Muscle of back (tissue), 11 donors: ENCODE results near the gene THAP12. TPM values are rescaled to one million over a fixed set of nuclear protein-coding genes. Genes with fewer than 3 reads are reported as not detected.
"Not testable (repeated sequence)": the region's sequence is repeated elsewhere in the genome, so short reads cannot be mapped to it uniquely, and the experiment has no call there.

Source experiments
- DNase-seq, 3 donors: peaks; one replicate each; pipeline versions ENCODE4 v3.0.0 to v3.0.0-alpha.2; 2013
- polyA plus RNA-seq, 10 donors: library from polyadenylated mRNA; unstranded; fragments of 120-200 nt; gene quantifications; one replicate each; pipeline ENCODE4 v1.2.1, GENCODE V29; 2013; ENCODE audit not compliant: insufficient read length in 10 of 10

THAP12 gene
- polyA plus RNA-seq, 10 donors: 51.1 to 71.5 (median 63.4) TPM

DNA sequence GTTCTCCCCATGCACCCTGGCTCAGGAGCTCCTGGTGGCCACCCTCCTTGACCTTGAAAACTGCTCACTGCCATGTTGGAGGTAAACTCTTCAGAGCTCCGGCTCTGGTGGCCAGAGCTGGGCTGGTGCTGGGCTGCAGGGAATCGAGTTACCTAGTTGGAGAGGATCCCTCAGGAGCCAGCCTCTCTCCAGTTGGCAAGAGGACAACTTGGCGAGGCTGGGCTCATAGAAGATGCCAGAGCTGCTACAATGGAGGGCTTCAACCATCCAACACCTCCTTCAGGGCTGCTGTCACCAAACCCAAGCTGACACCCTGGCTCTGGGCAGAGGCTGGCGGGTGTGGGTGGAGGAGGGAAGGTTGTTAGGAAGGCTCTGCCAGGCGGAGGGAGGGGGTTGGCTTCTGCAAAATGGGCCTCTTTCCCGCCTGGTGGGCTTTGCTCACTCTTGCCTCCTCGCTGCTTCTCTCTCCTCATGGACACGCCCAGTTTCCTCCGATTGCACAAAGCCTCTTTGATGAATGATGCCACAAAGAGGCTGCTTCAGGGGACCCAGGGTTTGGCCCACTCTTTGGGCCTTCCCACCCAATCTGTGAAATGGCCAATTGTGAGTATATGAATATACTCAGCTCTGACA, 53.1 kb downstream of the THAP12 start:
- DNase-seq: no peak

DNA sequence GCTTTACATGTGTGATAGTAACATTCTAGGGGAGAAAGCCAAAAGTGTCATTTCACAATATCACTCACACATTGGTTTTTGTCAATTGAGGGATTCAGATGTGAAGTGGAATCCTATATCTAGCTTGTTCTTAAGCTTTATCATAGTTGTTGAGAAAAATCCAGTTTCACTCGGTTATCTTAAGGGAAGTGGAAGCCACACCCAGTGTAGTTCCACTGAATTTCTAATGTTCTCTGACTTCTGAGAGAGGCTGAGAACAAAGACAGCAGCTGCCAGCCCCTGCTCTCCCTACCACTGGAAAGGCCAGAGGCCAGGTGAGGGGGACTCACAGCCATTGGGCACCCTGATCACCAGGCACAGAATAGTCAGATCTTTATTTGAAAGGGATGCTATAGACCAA, 53.7 kb downstream of the THAP12 start:
- DNase-seq: no peak

DNA sequence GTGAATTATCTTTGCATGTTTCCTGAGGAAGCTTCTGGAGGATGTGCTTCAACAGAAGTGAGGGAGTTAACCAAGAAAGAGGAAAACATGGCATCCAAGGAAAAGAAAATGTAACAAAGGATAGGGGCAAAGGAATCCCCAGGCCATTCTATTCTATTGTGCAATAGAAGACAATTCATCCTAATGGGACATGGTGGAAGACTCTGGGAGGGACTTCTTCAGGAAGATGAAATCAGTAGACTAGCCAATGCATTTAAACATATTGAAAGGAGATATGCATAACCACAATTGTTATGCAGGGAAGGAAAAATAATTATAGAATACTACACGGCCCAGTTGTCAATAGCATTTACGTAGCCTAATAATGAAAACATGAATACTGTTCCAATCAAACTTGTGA, 55.7 kb downstream of the THAP12 start:
- DNase-seq: no peak

DNA sequence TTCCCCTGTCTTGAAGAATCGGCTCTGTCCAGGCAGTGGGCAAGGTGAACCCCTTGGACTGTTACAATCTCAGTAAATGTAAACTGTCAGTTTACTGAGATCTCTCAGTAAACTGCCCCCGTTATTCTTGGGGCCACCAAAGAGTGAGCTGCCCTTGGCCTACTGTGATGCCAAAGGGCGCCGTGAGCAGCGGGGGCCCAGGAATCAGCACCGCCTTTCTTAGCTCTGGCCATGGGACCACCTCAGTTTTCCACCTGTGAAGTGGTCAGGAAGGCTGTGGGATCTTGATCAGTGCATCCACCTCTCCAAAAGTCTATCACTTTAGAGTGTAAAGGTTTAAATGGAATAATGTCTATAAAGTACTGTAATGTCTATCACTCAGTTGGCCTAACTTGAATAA, 57.1 kb downstream of the THAP12 start:
- DNase-seq: no peak

DNA sequence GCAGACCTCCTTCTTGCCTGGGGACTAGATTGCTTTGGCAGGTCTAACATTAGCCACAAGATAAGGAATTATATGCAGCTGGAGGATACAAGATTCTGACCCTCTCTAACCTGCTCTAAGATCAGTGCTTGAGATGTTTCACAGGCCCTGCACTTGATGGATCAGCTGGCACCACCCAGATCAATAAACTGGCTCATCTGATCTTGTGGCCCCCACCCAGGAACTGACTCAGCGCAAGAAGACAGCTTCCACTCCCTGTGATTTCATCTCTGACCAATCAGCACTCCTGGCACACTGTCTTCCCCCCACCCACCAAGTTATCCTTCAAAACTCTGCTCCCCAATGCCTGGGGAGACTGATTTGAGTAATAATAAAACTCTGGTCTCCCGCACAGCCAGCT, 57.6 kb downstream of the THAP12 start:
- not testable (repeated sequence) for DNase-seq

DNA sequence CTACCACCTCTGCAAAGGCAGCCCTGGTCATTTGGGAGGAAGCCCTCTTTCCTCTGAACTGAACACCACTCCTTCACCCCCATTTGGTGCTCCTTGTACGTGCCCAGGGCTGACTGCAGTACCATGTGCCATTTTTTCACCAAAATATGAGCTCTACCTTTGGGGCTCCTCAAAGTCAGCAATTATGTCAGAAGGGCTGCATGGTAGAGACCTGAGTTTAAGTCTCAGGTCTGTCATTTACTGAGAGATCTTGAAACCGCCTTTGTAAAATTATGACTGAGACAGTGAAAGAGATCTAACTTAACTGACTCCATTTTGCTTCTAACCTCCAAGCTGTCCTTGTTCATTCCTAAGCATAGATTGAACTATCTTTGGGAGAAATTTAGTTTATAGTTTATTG, 58.0 kb downstream of the THAP12 start:
- DNase-seq: no peak

DNA sequence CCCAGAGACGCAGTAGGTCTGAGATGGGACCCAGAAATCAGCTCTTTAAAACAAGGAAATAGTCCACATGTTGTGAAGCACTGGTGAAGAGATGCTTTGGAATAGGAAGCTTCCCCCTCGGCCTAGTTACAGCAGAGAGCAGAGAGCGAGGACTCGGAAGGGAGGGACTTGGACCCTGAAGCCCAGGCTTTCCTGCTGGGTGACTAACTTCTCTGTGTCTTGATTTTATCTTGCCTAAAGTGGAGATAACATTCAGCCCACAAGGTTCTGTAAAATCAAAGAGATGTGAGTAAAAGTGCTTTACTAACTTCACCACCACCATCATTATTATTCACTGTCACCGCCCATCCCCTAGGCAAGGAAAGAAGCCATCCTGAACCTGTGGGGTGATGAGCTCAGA, 58.4 kb downstream of the THAP12 start:
- DNase-seq: peak in 1 of 3 donors; percentile 63

DNA sequence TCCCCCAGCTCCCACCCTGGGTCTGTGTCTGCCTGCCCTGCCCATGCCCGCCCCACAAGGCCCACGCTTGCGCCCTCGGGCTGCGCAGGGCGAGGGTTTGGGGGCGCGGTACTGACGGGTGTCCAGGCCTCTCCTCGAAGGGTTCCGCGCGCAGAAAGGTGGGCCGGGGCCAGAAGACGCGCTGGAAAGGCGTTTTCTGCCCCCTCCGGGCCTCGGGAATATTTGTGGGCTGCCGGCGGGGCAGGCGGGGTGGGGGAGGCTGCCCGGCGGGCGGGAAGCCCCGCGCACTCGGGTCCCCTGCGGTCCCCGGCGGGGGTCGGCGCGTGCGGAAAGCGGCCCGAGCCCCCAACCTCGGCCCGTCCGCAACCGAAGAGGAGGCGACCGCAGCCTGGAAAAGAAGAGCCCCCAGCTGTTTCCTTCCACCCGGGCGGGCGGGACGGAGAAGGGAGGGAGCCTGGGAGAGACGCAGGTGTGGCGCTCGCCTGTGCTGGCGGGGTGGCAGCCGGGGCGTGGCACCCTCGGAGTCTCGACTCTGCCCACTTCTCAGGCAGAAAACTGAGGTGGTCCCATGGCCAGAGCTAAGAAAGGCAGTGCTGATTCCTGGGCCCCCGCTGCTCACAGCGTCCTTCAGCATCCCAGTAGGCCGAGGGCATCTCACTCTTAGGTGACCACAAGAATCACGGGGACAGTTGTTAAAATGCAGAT, 59.0 kb downstream of the THAP12 start:
- peak in 1 of 3 donors; percentile 49 for DNase-seq

DNA sequence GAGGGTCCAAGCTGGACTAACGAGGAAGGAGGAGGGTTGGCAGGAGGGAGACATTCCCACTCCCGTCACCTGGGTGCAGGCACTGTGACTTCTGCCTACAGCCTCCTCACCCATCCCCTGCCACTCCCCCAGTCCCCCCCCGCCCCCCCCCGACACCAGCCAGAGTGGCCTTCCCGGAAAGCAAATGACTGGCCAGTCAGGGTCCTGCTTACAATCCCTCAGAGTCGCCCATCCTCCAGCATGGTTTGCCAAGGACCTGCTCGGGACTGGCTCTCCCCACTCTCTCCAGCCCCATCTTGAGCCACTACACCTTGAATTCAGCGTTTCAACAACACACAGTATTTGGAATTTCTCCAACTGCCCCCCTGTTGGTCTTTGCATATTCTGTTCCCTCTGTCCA, 59.6 kb downstream of the THAP12 start:
- no peak for DNase-seq

DNA sequence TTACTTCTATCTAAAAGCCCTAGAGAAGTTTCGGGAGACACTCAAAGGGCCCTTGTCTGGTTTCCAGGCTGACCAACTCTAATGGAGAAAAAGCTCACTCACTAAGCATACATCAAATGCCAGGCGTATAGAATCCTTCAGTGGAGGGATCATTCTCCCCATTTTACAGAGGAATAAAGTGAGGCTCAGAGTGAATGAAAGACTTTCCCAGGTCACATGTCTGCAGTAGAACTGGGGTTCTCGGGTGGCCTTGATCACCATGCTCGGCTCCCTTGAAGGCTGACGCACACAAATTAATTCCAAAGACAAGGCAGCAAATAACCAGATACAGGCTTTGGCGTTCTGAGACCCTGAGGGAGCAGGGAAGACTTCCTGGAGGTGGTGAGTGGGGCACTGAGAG, 60.0 kb downstream of the THAP12 start:
- DNase-seq: no peak

DNA sequence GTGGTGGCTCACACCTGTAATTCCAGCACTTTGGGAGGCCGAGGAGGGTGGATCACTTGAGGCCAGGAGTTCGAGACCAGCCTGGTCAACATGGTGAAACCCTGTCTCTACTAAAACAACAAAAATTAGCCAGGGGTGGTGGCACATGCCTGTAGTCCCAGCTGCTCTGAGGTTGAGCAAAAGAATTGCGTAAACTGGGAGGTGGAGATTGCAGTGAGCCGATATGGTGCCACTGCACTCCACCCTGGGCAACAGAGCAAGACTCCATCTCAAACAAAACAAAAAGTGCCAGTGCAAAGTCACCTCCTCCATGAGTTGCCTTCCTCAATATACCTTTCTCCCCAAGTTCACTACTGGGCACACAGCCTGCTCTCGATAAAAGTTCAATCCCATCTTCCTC, 61.1 kb downstream of the THAP12 start:
- DNase-seq: not testable (repeated sequence)

DNA sequence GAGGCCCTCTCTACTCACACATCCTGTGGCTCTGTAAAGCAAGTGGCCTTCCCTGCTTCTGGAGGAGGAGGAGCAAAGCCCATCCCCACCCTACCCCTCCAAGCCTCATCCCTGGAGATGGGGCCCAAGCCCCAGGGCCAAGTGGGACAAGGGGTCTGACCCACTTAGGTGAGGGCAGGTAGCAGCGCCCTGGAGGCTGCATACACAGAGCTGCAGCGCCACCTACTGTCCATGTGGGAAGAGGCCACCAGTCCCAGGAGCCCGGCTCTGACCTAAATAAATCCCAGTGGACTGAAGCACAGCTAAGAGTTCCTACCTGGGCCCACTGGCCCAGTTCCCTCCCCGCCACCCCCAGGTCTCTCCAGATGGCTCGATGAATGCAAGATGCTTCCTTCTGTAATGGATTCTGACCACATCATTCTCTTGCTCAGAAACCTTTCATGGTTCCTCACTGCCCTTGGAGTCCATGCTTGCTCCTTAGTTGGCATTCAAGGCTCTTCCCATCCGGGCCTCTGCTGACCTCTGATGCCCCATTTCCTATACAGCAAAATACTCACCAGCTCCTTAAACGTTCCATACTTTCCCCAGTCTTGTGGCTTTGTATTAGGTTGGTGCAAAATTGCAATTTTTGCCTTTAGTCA, 62.1 kb downstream of the THAP12 start:
- DNase-seq: peak; percentile 45 to 82 (median 74)

DNA sequence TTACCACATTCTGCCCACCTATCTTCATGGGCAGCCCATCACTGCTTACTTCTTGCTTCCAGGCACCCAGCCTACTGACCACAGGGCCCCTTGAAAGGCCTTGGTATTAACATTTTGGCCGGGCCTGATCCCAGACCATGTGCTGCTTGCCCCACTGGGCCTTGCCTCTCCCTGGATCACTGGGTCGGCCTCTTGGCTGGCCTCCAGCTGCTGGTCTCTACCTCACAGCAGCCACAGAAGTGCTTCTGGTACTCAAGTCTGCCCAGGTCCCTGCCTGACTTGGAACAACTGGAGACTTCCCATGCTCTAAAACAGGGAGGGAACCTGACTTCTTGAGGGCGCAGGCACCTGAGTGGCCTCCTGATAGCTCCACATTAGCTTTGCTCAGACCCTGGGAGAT, 63.6 kb downstream of the THAP12 start:
- no peak for DNase-seq

DNA sequence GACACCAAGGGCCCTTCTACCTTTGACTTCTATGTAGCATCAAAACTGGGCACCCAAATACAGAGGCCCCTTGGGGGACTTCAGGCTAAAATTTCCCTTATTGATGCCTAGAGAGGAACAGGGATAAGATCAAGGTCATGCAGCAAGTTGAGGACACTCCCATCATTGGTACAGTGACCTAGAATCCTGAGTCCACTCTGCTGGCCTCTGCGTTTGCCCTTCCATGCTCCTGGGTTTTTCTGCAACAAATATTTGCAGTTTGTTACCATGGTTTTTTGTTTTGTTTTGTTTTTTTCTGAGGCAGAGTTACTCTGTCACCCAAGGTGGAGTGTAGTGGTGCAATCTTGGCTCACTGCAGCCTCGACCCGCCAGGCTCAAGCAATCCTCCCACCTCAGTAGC, 64.2 kb downstream of the THAP12 start:
- DNase-seq: no peak

DNA sequence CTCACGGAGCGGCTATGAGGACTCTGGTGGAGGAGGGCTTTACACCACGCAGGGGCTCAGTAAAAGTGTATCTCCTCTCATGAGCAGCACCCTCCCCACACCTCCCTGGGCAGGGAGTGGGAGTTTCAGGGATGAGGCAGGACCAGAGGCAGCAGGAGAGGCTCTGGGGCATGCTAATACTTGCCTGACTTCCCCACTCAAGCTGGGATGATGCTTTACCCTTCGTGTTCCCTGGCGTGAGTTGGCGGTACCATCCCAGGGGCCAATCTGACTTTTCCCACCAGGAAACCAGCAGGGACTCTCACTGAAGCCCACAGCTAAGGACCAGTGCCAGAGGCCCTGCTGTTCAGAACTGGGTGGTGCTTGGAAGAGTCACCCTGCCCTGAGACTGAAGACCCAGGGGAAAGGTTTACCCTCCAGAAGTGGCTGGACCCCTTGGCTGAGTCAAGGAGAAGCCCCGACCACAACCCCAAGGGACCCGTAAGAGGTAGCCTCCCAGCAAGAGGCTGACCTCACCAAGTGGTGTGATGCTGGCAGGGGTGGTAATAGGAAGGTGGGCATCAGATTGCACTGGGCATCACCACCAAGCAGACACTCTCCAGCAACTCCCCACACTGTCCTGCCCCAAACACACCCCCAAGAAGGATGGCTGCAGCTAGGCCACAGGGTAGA, 65.6 kb downstream of the THAP12 start:
- DNase-seq: no peak

DNA sequence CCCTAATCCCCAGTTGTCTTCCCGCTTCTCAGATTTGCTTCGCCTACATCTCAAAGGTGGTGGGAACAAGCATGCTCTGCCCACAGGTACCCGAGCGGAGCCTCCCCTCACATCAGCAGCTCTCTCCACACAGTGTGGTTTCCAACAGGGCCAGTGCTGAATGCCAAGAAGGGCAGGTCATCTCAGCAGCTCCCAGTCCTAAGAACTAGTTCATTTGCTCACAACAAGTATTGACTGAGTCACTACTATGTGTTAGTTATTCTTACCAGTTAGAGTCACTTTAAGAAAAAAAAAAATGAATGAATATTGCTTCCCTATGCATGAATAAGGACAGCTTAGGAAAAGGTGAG, 66.2 kb downstream of the THAP12 start:
- no peak for DNase-seq

DNA sequence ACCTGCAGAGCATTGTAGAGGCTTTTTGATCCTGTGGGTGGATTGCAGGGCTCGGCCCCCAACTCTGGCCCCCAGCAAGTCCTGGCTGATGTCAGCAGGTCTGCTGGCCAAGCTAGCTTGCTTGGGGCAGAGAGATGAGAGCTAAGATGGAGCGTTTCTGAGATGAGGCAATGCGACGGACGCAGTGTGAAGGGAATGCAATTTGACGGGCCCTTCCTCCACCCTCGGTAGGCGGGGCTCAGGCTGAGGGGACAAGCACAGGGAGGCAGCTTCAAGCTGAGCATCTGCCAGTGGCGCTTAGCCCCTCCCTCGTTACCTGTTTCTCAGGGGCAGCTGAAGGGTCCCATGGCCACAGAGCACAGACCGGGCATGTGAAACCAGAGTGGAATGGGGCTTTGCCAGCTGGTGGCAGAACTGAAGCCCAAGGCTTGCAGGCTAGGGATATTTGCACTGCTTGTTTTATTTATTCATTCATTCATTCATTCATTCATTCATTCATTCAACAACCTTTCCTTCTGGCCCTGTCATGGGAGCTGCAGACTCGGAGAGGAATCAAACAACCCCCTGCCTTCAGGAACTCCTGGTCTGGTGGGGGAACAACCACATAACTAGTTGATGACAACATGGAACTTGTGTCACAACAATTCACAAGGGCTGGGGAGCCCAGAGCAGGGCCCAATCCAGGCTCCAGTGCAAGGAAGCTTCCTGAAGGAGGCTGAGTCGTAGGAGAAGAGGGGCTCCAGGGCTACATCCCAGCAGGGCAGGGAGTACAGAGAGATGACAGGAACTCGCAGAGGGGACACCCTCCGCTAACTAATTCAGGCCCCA, 66.8 kb downstream of the THAP12 start:
- DNase-seq: peak; percentile 31 to 72 (median 53)

DNA sequence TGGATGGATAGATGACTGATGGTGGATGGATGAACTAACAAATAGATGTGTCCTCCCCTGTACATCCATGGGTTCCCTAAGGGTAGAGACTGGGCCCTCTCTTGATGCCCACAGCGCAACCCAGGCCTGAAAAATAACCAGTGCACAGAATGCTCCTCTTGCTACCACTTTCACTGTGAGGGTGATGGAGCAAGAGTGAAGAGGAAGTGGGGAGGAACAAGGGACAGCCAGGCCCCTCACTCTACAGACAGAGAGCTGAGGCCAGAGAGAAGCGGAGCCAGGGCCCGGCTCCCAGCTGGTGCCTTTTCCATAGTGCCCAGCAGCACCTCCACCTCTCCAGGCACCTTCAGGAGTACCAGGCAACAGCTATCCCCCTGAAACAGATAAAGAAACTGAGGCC, 67.7 kb downstream of the THAP12 start:
- no peak for DNase-seq

DNA sequence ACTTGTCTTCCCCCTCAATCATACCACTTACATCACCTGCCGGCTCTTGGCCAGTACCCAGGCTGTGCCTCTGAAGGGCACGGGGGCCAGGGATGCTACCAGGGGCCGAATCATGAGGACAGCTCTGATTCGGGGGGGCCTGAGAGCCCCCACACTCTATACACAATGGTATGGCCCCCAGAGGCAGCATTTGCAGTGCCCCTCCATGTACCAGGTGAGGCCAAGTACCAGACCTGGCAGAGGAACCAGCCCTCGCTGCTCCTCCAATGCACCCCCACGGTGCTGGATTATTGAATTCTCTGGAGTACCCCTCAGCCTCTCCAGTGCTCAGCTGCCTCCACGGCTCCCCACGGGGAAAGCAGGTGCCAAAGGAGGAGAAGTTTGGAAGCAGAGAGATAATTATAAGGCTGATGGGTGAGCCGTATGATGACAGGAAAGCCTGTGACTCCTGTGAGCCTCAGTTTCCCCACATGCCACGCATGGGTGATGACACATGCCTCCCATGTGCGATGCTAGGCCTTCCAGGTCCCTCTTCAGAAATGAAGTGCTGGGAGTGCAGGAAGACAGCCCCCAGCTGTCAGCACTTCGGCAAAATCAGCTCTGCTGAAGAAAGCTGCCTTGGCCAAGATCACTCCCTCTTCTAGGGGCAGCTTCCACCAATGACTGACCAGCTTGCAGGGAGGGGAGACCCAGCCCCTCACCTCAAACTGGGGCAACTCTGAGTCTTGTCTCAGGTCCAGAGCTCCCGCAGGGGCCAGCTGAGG, 69.9 kb downstream of the THAP12 start:
- DNase-seq: no peak

DNA sequence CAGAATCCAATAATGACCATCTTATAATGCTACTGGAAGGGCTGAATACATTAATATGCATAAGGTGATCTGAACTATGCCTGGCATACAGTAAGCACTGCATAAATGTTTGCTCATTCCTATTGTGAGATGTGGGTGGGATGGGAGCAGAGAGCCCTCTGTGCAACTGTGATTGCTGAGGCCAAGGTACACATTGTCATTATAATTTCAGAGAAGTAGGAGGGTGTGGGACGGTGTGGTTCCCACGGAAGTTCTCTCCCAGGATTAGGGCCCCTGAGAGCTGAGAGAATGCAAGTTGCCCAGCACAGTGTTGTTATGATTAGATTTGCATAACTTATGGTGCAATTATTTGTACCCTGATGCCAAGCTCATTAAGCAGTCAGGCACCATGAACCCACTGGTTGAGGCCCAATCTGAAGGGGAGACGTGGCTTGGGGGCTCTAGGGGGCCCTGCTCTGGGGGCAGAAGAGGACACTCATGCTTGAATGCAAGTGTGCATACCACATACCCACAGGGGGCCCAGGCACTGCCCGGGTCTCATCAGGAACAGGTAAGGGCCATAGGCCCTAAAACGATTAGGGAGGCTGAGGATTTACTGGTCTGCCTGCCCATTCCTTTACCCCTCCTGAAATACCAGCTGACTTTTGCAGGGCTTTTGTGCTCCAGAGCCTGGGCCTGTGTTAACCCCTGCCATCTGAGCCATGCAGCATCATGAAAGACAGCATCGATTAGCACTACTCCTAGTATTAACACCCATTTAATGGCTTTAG, 72.8 kb downstream of the THAP12 start:
- no peak for DNase-seq
